B cell (primary cell): Measurements from ENCODE around the gene SPART. TPM values are rescaled to one million over a fixed set of nuclear protein-coding genes. Genes with fewer than 3 reads are reported as not detected.

Experiments used
- ATAC-seq: fragments of 200-7000 bp; cut with Tn5 transposase; one replicate; pipeline ENCODE4 v1.10.0; 2021; ENCODE audit warnings: low read depth, mild to moderate bottlenecking, moderate number of reproducible peaks, moderate library complexity
- CTCF ChIA-PET: fragments of 350-600 bp; sonication (Branson Sonifier 250); formaldehyde crosslinking; loops from one replicate; lab custom pipeline; 2021; ENCODE audit warnings: antibody characterized with exemption, inconsistent platforms; lab: Charles Lee
- POLR2A ChIA-PET: fragments of 350-600 bp; sonication (Branson Sonifier 250); formaldehyde crosslinking; loops from one replicate; lab custom pipeline; 2021; ENCODE audit warnings: antibody characterized with exemption; lab: Charles Lee
- DNase-seq: peaks from one replicate; pipeline ENCODE4 v3.0.0; 2013
- H2AFZ ChIP-seq: 2 replicates; pipeline ENCODE4 v1.6.1; 2012; ENCODE audit warnings: mild to moderate bottlenecking, low read depth, low read length; ENCODE audit not compliant: insufficient read depth, poor library complexity, severe bottlenecking
- H3K27ac ChIP-seq, 2 donors: 1 replicate in 1 of 2; 2 replicates in 1 of 2; pipeline ENCODE4 v1.5.1; 2012 to 2013; ENCODE audit warnings: low read length in 2 of 2, mild to moderate bottlenecking in 2 of 2, moderate library complexity in 1 of 2
- H3K27me3 ChIP-seq, 4 experiments: fragments of 200-600 bp in 1 of 4; sonication (generic) in 1 of 4; replicated peaks in 1 of 4; 1 replicate in 2 of 4; 2 replicates in 2 of 4; pipeline versions ENCODE4 v1.6.1 to v1.7.0; 2013 to 2016; ENCODE audit warnings: low read length in 3 of 4, mild to moderate bottlenecking in 2 of 4, mixed read lengths in 1 of 4, moderate library complexity in 1 of 4; ENCODE audit not compliant: insufficient read depth in 4 of 4, control insufficient read depth in 3 of 4; ENCODE audit errors: control extremely low read depth in 1 of 4
- H3K36me3 ChIP-seq, 2 experiments: replicated peaks in 1 of 2; 1 replicate in 1 of 2; 2 replicates in 1 of 2; pipeline versions ENCODE4 v1.6.1 to v1.7.1; 2013; ENCODE audit warnings: low read length in 1 of 2; ENCODE audit not compliant: insufficient read depth in 2 of 2, control insufficient read depth in 1 of 2; ENCODE audit errors: control extremely low read depth in 1 of 2, extremely low read depth in 1 of 2
- H3K4me1 ChIP-seq, 2 donors: fragments of 200-600 bp in 1 of 2; sonication (generic) in 1 of 2; 1 replicate in 1 of 2; 2 replicates in 1 of 2; pipeline versions ENCODE4 v1.5.1 to v1.6.1; 2013 to 2017; ENCODE audit warnings: low read length in 2 of 2; ENCODE audit not compliant: control insufficient read depth in 2 of 2, insufficient read depth in 2 of 2
- H3K4me2 ChIP-seq: replicated peaks from 2 replicates; pipeline ENCODE3; 2012; ENCODE audit warnings: mild to moderate bottlenecking, low read depth, low read length; ENCODE audit not compliant: poor library complexity, severe bottlenecking
- H3K4me3 ChIP-seq, 5 experiments: fragments of 200-600 bp in 1 of 5; sonication (generic) in 1 of 5; 1 replicate in 3 of 5; 2 replicates in 2 of 5; pipeline versions ENCODE4 v1.5.1 to v1.7.0; 2011 to 2016; ENCODE audit warnings: low read length in 4 of 5, mild to moderate bottlenecking in 4 of 5, low read depth in 2 of 5, control low read depth in 1 of 5, moderate library complexity in 1 of 5; ENCODE audit not compliant: insufficient read depth in 1 of 5; ENCODE audit errors: control extremely low read depth in 1 of 5, extremely low read depth in 1 of 5
- H3K79me2 ChIP-seq: fragments of 200-600 bp; sonication (generic); one replicate; pipeline ENCODE4 v1.6.0; 2016; ENCODE audit warnings: low read length; ENCODE audit not compliant: control insufficient read depth, insufficient read depth
- H3K9ac ChIP-seq: fragments of 200-600 bp; sonication (generic); 2 replicates; pipeline ENCODE4 v1.6.1; 2017; ENCODE audit warnings: mild to moderate bottlenecking, low read length, moderate library complexity
- H3K9me3 ChIP-seq, 3 donors: one replicate each; pipeline versions ENCODE4 v1.6.1 to v1.7.1; 2013; ENCODE audit warnings: low read length in 2 of 3; ENCODE audit not compliant: control insufficient read depth in 2 of 3, insufficient read depth in 1 of 3; ENCODE audit errors: control extremely low read depth in 1 of 3
- H4K20me1 ChIP-seq: 2 replicates; pipeline ENCODE4 v1.6.0; 2012; ENCODE audit warnings: mild to moderate bottlenecking, low read length; ENCODE audit not compliant: insufficient read depth, control insufficient read depth, poor library complexity, severe bottlenecking
- H3K27ac Mint-ChIP-seq: one replicate; pipeline ENCODE4 v1.8.0; 2021; ENCODE audit warnings: mixed read lengths
- H3K27me3 Mint-ChIP-seq: one replicate; pipeline ENCODE4 v1.8.0; 2021; ENCODE audit warnings: mixed read lengths
- H3K4me1 Mint-ChIP-seq: one replicate; pipeline ENCODE4 v1.8.0; 2021; ENCODE audit warnings: mixed read lengths
- H3K4me3 Mint-ChIP-seq: one replicate; pipeline ENCODE4 v1.8.0; 2021; ENCODE audit warnings: mixed read lengths
- H3K9me3 Mint-ChIP-seq: one replicate; pipeline ENCODE4 v1.8.0; 2022; ENCODE audit warnings: mixed read lengths; ENCODE audit not compliant: insufficient read depth
- EZH2 ChIP-seq: IDR thresholded peaks from 2 replicates; pipeline ENCODE4 v1.6.1; 2012; ENCODE audit warnings: borderline replicate concordance, low read depth, mild to moderate bottlenecking, moderate library complexity, low read length; ENCODE audit not compliant: insufficient read depth, poor library complexity, severe bottlenecking
- WGBS: methylation state at CpG from one replicate; pipeline ENCODE4 v1.1.5; 2013; ENCODE audit warnings: missing lambda C conversion rate; ENCODE audit not compliant: insufficient coverage; 5-methylcytosine and 5-hydroxymethylcytosine counted together
- intact Hi-C: fragments of 100-400 bp; cut with micrococcal nuclease; formaldehyde crosslinking; loops from one replicate; pipeline ENCODE4 v1.10.0; 2022
- polyA plus RNA-seq: library from polyadenylated mRNA; depleted of rRNA; stranded (reverse); fragments of >200 nt; gene quantifications from 2 replicates; pipeline ENCODE4 v1.2.3, GENCODE V29; 2012
- total RNA-seq, 2 donors: library from RNA; stranded (reverse); fragments of 120-200 nt in 1 of 2; gene quantifications; 1 replicate in 1 of 2; 2 replicates in 1 of 2; pipeline versions ENCODE4 v1.2.3 to v1.2.4, GENCODE V29; 2013 to 2022
- TF ChIP-seq, protein P1 (sequence below): fragments of 200-600 bp; IDR thresholded peaks from one replicate; pipeline ENCODE4 v1.8.0; 2022; ENCODE audit warnings: antibody characterized with exemption, mild to moderate bottlenecking

SPART gene
- total and polyA plus RNA-seq, 2 donors (not counting 1 experiment from before 2014, with no cell fraction given) = 10.1 to 20.8 TPM

- no peaks in the 10 kb centered on the region for H3K36me3 ChIP-seq
- no CpG with 5 or more reads among the region's 3 CpGs for WGBS
- Mint-ChIP-seq H3K9me3 (no peaks in the 10 kb centered on the region), H3K27ac (no peak overlapping the region), H3K4me3 (no peak overlapping the region), H3K4me1 (no peaks in the 10 kb centered on the region), H3K27me3 (peaks cover 5% of the 10 kb centered on the region)
- no peak for TF ChIP-seq EZH2
- TF ChIP-seq, protein P1, sequence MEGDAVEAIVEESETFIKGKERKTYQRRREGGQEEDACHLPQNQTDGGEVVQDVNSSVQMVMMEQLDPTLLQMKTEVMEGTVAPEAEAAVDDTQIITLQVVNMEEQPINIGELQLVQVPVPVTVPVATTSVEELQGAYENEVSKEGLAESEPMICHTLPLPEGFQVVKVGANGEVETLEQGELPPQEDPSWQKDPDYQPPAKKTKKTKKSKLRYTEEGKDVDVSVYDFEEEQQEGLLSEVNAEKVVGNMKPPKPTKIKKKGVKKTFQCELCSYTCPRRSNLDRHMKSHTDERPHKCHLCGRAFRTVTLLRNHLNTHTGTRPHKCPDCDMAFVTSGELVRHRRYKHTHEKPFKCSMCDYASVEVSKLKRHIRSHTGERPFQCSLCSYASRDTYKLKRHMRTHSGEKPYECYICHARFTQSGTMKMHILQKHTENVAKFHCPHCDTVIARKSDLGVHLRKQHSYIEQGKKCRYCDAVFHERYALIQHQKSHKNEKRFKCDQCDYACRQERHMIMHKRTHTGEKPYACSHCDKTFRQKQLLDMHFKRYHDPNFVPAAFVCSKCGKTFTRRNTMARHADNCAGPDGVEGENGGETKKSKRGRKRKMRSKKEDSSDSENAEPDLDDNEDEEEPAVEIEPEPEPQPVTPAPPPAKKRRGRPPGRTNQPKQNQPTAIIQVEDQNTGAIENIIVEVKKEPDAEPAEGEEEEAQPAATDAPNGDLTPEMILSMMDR = no peak
- no peak overlapping the region for H3K9ac ChIP-seq
- no peaks in the 10 kb centered on the region for H4K20me1 ChIP-seq
- no peak overlapping the region for H3K4me2 ChIP-seq
- ATAC-seq = no peak
- H3K4me1 ChIP-seq = no peaks in the 10 kb centered on the region
- H3K27me3 ChIP-seq = peaks cover 0 to 2% (median 0%) of the 10 kb centered on the region in 4 experiments
- no peak for DNase-seq
- H3K9me3 ChIP-seq = no peaks in the 10 kb centered on the region
- H2AFZ ChIP-seq = no peak overlapping the region
- POLR2A ChIA-PET = no interaction called here
- intact Hi-C loops = no loop called here
- H3K27ac ChIP-seq = no peak overlapping the region
- CTCF ChIA-PET = no interaction called here
- no peak overlapping the region for H3K4me3 ChIP-seq
- no peaks in the 10 kb centered on the region for H3K79me2 ChIP-seq
These were observed 16.7 kb upstream of the SPART start for GRCh38 chr13:36362914-36363313.

- Mint-ChIP-seq H3K27ac (no peak overlapping the region), H3K27me3 (peaks cover 5% of the 10 kb centered on the region), H3K9me3 (no peaks in the 10 kb centered on the region), H3K4me1 (no peaks in the 10 kb centered on the region), H3K4me3 (no peak overlapping the region)
- H3K27me3 ChIP-seq = peaks cover 0 to 2% (median 0%) of the 10 kb centered on the region in 4 experiments
- DNase-seq (no peak), ATAC-seq (no peak)
- no peak overlapping the region for H2AFZ ChIP-seq
- ChIA-PET CTCF (no interaction called here), POLR2A (no interaction called here)
- H3K36me3 ChIP-seq = no peaks in the 10 kb centered on the region
- intact Hi-C loops = no loop called here
- no peaks in the 10 kb centered on the region for H3K4me1 ChIP-seq
- H3K9ac ChIP-seq = no peak overlapping the region
- TF ChIP-seq, protein P1 = no peak
- no peak for TF ChIP-seq EZH2
- no peak overlapping the region for H3K4me3 ChIP-seq
- no peaks in the 10 kb centered on the region for H3K9me3 ChIP-seq
- no peaks in the 10 kb centered on the region for H4K20me1 ChIP-seq
- H3K79me2 ChIP-seq = no peaks in the 10 kb centered on the region
- H3K4me2 ChIP-seq = no peak overlapping the region
- WGBS = 67% methylated on average over 1 of the region's 2 CpGs
- no peak overlapping the region for H3K27ac ChIP-seq
These were observed 16.1 kb upstream of the SPART start for GRCh38 chr13:36362251-36362650.
